DND-41 (cell line): ENCODE data around the gene USP48.

Experiments used
- CTCF ChIP-seq: IDR thresholded peaks from 2 replicates; pipeline ENCODE4 v1.5.1; 2012; ENCODE audit warnings: borderline replicate concordance, low read length, moderate library complexity, mild to moderate bottlenecking; ENCODE audit not compliant: poor library complexity, severe bottlenecking; ENCODE audit errors: extremely low read depth
- EZH2 ChIP-seq: IDR thresholded peaks from 3 replicates; pipeline ENCODE4 v1.6.1; 2012; ENCODE audit warnings: borderline replicate concordance, low read depth, mild to moderate bottlenecking, moderate library complexity, low read length, inconsistent platforms; ENCODE audit not compliant: severe bottlenecking

- TF ChIP-seq CTCF: no peak
- TF ChIP-seq EZH2: no peak
These were observed 16.7 kb downstream of the USP48 start for GRCh38 chr1:21766210-21766609.
